Measurements from ENCODE around the gene GNA15.

DNA sequence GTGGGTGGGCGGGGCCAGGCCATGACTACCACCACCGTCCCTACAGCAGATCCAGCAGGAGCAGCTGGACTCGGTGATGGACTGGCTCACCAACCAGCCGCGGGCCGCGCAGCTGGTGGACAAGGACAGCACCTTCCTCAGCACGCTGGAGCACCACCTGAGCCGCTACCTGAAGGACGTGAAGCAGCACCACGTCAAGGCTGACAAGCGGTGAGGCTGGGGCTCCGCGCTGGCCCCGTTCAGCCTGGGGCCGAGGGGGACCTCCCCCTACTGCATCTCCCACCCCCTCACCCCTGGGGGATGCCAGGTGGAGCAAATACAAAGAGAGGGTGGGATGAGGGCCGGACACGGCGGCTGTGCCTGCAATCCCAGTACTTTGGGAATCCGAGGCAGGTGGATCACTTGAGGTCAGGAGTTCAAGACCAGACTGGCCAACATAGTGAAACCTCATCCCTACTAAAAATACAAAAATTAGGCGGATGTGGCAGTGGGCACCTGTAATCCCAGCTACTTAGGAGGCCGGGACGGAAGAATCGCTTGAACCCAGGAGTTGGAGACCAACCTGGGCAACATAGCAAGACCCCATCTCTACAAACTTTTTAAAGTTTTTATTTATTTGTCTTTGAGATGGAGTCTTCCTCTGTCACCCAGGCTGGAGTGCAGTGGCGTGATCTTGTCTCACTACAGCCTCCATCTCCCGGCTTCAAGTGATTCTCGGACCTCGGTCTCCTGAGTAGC, 70.6 kb downstream of the GNA15 start:
- TF ChIP-seq CTCF (IDR thresholded peaks at IDR 0.05 in 8 of 11, conservative IDR thresholded peaks at IDR 0.05 in 3 of 11) (no peak), POLR2AphosphoS5 (IDR thresholded peaks at IDR 0.05) (peak in 1 of 3 donors; percentile 30)

Data from spleen (tissue), 7 donors.